GM18867 (cell line): Measurements from ENCODE around the gene SLC25A42.
"Not testable (repeated sequence)": the region's sequence is repeated elsewhere in the genome, so short reads cannot be mapped to it uniquely, and the experiment has no call there.

Experiments
- ATAC-seq: cut with Tn5 transposase; IDR thresholded peaks from one replicate; pipeline ENCODE4 v1.9.1; 2021; ENCODE audit warnings: mild to moderate bottlenecking, moderate library complexity; ENCODE audit not compliant: unreplicated experiment

SLC25A42 gene, protein sequence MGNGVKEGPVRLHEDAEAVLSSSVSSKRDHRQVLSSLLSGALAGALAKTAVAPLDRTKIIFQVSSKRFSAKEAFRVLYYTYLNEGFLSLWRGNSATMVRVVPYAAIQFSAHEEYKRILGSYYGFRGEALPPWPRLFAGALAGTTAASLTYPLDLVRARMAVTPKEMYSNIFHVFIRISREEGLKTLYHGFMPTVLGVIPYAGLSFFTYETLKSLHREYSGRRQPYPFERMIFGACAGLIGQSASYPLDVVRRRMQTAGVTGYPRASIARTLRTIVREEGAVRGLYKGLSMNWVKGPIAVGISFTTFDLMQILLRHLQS

DNA sequence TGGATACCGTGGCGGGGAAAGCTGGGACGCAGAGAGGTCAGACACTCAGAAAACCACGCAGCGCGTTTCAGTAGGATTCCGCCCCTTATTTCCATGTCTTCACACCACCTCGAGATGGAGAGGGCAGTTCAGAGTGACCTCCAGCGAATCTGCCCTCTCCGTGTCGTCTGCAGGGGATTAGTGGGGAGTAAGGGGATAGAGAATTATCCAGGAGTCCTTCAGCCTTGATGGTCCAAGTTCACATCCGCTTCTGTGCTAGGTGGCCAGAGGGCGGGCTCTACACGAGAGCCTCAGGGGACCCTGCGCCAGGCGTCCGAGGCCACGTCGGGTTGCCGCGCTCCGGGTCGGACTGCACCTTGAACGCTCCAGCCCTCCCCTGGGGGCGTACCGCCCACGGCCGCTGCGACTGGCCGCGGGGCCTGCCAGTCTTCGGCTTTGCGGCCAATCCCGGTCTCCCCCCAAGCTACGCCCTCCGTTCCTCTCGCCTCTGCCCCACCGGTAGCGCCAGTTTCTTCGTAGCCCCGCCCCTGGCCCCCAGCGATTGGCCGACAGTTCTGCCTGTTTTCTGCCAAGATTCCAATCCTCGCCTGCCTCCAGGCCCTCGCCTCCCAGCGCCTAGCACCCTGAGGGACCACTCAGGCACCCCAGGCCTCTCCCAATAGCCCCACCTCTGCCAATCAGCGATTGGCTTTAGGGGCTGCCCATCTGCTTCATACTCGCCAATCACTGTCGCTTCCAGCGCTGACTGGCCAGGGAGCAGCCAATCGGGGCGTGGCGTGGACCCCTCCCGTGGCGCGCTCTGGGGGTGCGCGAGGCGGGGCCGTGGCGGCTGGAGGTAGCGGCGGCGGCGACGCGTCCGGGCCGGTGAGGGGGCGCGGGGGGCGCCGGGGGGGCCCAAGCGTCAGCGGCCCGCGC lies at the start of gene SLC25A42:
SLC25A42 (plus strand) TSS at position 812 of the 915 bp plus-strand sequence. CDS start 32,131 bp downstream, outside the sequence.
- ATAC-seq: peak; percentile 85

DNA sequence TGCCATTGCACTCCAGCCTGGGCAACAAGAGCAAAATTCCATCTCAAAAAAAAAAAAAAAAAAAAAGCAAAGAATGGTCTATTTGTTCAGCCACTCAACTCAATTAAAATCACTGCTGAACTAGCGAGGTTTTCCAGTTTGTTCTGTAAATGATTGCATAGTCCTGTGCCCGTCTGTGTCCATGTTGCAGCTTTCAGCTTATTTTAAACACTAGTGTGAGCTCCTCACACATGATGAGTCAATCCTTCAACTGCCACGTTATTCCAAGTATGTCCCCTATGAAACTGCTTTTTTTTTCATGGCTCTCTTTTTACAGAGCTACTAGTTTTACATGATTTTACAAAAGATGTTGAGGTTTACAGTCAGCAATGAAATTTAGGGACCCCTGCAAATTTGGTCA lies 42.7 kb upstream of the SLC25A42 start:
- no peak for ATAC-seq

DNA sequence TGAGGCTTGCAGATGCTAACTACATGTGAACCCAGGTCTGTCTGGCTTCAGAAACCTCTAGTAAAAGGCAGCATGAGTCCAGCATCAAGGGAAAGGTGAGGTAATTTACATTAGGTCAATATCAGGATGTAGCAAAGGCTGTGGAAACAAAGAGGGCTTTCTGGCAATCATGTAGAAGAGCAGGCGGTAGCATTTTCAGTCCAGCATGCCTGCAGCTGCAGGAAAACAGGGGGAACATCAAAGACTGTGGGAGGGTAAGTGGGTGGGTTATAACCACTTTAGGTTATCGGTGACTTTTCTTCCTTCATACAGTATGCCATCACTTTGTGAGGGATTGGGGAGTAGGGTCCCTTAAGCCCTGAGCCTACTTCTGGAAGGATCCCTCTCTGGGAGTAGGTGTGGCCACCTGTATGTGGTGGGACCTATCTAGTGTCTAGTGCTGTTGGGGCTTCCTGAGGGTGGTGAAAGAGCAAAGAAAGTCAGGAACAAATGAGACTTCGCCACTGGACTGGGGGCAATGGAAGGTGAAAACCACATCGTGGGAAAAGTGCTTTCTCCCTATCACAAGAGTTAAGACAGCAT lies 41.3 kb upstream of the SLC25A42 start:
- ATAC-seq: no peak

DNA sequence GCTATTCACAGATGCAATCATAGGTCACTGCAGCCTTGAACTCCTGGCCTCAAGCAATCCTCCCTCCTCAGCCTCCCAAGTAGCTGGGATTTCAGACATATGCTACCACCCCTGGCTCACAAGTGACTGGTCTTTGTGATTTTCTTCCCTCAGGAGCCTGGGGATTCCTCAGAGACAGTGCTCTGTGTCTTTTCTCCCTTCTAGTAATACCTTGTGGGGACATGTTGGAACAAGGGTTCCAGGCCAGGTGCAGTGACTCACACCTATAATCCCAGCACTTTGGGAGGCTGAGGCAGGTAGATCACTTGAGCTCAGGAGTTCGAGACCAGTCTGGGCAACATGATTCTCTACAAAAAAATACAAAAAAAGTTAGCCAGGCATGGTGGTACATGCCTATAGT lies 40.4 kb upstream of the SLC25A42 start:
- not testable (repeated sequence) for ATAC-seq

DNA sequence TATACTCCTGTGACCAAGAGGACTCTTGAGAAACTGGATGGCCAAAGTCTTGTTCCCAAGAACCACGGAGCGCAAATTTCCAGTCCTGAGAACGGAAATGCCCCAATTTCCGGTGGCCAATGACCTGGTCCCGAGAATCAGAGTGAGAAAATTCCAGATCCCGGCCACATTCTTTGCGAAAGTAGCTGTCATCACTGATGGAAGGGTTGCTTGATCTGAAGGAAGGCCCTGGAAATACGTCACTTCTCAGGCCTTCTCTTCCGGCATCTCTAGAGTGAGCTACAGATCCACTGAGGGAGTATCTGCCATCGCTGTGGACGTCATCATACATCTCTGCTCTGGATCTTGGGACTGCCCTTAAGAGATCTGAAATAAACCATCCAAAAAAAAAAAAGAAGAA lies 37.9 kb upstream of the SLC25A42 start:
- no peak for ATAC-seq

DNA sequence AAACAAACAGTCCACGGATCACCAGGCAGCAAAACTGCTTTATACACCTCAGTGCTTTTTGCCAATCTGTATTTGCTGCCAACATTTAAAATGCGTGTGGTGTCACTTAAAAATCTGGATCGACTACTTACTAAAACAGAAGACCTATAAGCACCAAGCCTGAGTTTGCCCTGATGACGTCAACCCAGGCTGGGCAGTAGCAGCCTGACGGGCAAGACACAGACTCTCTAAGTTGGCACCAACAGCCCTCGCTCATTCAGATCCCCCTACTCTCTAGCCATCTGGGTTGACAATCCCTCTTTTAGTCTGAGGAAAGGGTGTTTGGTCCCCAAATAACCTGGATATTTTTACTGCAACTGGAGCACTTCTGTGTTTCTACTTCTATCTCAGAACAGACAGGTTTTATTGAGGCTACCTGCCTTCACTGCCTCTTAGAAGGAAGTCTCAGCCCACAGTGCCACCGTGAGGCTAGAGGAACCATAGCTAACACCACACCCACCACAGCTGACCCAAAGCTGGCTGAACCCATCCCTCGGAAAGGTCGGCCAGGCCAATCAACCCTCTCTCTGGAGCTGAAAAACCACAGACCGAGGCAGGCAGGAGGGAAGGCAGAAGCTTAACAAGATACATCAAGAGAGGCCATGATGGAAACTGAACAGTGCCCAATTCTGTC lies 37.4 kb upstream of the SLC25A42 start:
- ATAC-seq: no peak

DNA sequence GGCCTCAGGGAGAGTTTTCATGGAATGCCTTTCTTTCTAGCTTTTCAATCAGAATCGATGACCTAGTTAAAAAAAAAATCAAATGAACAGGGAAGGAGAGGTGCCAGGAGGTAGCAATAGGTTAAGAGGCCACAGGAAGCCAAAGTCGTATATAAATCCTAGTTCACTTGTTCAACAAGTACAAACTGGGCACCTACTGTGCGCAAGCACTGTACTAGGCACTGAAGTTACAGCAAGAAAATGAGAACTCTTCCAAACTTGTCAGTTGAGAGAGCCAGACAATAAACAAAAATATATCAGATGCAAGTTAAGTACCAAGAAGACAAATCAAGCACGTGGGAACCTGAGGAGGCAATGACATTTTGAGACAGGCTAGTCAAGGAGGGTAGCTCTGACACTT lies 36.6 kb upstream of the SLC25A42 start:
- no peak for ATAC-seq

DNA sequence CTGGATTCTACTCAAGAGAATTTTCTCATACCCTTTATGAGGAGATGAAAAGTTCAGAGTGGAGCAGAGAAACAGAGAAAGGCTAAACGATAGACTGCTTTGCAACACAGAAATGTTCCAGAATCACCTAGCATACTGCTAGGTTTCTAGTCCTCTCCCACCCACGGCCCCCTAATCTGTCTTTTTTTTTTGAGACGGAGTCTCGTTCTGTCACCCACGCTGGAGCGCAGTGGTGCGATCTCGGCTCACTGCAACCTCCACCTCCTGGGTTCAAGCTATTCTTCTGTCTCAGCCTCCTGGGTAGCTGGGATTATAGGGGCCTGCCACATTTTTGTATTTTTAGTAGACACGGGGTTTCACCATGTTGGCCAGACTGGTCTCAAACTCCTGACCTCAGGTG lies 35.3 kb upstream of the SLC25A42 start:
- ATAC-seq: no peak

DNA sequence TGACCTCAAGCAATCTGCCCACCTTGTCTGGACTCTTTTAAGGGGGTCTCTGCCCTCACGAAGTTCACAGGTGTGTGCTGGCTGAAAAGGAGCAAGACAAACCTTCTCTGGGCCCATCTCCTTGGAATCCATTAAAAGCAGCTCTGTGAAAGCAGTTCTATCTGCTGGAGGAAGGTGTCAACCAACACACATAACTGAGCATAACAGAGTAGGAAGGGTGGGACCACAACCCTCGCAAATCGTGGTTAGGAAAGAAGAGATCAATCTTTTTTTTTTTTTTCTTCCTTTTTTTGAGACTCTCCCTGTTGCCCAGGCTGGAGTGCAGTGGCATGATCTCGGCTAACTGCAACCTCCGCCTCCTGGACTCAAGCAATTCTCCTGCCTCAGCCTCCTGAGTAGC lies 31.9 kb upstream of the SLC25A42 start:
- ATAC-seq: no peak

DNA sequence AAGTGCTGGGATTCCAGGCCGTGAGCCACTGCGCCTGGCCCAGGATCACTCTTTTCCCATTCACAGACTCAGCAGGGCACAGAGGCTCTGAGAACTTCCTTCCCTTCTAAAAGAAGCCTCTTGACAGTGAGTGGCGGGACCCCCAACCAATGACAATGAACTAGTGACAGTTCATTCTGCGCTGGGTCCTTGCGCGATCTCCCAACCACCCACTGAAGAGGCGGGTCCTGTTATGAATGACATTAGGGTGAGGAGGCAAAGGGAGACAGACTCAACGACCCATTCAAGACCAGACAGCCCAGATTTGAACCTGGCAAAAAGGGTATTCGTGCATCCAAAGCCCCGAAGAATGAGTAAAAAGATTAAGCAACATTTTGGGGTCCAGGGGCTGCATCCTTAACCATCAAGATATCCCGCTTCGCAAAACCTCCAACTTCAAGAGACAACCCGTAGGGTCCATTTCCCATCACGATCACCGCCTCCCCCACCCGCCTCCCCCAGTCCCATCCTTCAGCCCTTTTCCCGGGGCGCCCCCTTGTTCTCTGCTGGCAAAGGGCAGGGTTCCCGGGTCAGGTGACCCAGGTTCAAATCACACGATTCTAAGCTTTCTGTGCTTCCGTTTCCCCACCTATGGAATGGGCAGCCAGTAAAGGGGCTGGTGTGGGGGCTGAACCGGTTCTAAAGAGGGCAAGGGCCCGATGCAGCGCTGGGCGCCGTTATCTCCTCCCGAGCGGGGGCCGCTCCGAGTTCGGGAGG lies 31.2 kb upstream of the SLC25A42 start:
- ATAC-seq: no peak

DNA sequence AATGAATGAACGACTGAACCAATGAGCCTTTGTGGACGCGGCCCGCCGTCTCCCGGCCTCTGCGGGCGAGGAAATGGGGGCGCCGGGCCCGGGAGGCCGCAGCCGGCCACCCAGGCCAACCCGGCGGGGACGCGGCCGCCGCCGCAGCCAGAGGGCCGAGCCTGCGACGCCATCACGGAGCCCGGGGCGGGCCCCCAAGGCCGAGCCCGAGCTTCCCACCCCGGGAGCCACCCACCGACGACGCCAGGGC lies 30.7 kb upstream of the SLC25A42 start:
- ATAC-seq: no peak

DNA sequence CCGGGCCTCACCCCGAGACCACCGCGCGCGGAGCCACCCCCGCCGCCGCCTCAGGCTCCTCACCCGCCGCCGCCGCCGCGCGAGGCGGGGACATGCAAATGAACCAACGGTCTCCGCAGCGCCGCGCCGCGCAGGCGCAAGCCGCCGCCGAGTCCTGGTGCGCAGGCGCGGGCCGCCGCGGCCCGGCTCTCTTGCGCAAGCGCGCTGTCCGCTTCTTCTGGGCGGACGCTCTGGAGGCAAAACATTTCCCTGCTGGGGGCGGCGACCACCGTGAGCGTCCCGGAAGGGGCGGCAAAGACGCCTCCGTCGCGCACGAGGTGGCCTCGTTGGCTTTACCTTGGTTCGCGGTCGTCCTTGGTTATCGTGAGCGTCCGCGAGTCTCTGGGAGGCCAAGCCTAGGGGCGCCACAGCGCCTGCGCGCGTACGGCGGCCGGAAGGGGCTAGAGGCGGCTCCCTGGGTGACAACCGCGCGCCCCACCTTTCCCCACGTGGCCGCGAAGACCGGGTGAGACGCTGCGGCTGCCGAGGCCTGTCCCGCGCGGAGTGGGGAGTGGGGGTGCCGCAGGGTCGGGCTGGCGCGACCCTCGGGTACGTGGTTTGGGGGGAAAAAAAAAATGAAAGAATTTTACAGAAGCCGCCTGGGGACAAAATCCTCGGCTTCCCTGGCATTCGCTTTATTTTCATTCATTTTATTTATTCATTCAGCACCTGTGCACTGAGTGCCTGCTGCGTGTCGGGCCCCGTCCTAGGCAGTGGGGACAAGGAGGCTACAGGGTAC lies 30.2 kb upstream of the SLC25A42 start, which contains the start of the genes ARMC6 and SUGP2:
ARMC6 (plus strand) TSS at position 178 of the 778 bp plus-strand sequence. CDS start 607 bp downstream, outside the sequence.
SUGP2 (minus strand) TSS at position 92 of the 778 bp plus-strand sequence. CDS start 2,446 bp downstream, outside the sequence.
- ATAC-seq: peak; percentile 72

DNA sequence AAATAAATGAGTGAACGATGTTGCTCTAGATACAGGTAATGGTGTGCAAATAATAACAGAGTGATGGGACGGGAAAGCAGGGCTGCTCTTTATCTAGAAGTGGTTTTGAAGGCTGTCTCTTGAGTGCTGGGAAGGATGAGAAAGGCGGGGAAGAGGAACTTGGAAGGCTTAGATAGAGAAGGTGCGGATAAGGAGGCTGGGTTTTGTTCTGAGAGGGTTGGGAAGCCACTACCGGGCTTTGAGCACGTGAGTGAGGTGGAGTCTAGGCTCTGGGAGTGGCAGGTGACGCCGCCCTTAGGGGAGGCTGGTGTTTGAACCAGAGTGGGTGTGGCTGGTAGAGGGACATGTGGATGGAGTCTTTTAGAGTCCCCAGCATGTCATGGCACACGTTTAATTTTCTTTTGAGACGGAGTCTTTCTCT lies 29.6 kb upstream of the SLC25A42 start:
- ATAC-seq: peak; percentile 40

DNA sequence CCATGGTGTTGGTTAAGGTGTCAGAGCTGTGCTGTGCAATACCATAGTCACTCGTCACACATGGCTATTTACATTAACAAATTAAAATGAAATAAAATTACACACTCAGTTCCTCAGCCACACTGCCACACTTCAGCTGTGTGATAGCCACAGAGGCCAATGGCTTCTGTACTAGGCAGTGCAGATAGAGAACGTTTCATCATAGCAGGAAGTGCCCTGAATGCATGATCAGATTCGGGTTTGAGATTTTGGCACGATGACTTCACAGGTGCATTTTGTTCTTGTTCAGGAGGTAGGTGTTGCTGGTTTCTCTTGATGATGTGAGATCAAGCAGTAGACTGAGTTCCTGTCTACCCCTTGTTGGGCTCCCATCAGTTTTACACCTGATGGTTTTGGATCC lies 23.9 kb upstream of the SLC25A42 start:
- no peak for ATAC-seq

DNA sequence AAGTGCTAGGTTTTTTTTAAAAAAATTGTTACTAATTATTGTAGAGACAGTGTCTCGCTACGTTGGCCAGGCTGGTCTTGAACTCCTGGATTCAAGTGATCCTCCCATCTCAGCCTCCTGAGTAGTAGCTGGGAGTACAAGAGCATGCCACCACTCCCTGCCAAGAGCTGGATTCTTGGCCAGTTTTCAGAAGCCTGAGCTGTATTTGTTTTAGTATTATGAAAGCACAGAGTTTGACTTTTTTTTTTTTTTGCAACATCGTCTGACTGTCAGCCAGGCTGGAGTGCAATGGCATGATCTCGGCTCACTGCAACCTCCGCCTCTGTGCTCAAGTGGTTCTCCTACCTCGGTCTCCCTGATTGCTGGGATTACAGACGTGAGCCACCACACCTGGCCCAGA lies 23.4 kb upstream of the SLC25A42 start:
- no peak for ATAC-seq

DNA sequence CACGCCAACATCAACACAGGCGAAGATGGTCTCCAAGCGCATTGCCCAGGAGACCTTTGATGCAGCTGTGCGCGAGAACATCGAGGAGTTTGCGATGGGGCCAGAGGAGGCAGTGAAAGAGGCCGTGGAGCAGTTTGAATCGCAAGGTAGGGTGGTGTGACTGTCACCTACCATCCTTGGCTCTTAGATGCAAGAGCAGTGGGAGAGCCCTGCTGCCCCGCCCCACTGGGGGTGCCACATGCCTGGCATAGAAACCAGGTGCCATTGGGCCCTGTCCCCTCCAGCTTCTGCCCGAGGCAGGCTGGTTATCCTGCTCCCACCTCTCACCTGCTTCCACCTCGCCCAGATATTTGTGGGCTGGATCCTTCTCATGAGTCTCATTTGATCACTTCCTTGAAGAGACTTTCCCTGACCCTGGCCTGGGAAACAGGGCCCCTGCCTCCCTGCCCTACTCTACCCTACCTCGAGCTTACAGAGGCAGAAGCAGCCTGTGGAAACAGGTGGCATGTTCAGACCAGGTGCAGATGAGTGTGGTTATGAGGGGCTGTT lies 21.0 kb upstream of the SLC25A42 start:
- ATAC-seq: no peak

DNA sequence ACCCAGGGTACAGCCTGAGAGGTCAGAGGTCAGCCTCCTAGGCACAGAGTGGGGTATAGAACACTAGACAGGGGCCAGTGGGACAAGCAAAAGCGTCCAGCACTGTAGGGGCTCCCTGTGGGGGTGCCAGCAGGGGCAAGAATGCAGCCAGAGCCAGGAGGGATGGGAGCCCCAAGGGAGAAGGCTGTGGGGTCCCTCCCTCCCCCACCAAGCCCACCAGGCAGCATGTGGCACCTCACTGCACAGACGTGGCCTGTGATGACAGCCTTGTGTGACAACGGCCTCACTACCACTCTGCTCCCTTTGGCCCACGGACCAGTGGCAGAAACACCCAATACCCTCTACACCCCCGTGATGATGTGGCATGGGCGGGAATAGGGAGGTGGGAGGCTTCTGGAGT lies 20.3 kb upstream of the SLC25A42 start:
- no peak for ATAC-seq

DNA sequence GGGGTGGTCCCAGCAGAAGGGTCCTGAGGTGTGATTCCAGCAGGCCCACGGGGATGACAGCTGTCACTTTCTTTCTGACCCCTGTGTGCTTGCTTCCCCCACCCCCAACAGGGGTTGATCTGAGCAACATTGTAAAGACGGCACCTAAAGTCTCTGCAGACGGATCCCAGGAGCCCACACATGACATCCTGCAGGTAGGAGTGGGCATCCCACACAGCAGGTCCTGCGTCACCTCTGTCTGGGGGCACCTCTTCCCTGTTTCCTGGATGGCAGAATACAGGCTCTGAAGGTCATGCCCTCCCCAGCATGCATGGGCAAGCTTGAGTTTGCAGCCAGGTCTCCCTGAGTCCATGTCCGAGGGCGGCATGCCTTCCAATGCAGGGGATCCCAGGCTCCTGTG lies 19.9 kb upstream of the SLC25A42 start:
- no peak for ATAC-seq

DNA sequence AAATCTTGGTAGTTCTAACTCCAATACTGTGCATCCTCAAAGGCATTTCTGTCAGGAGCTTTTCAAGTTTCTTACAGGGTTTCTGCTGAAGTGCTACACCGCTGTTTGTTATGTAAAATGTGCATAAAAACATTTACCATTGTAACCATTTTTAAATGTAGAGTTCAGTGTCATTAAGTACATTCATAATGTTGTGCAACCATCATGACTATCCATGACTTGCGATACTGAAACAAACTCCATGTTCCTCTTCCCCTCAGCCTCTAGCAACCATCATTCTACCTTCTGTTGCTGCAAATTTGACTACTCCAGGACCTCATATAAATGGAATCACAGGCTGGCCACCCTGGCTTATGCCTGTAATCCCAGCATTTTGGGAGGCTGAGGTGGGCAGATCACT lies 14.4 kb upstream of the SLC25A42 start:
- no peak for ATAC-seq
